Activated T-helper 1 cell treated with anti-CD3 and anti-CD28 coated beads, Interleukin-12 subunit alpha, Interleukin-12 subunit beta, Interleukin-2, Interleukin-4 antibody, amounts not matched to agents 30 ng/mL and 10 ng/mL and 1 ng/mL, durations not matched to agents 14 hours and 24 hours and 36 hours (primary cell): ENCODE data around the gene OAS3. TPM values are rescaled to one million over a fixed set of nuclear protein-coding genes. Genes with fewer than 3 reads are reported as not detected.
"Not testable (repeated sequence)": the region's sequence is repeated elsewhere in the genome, so short reads cannot be mapped to it uniquely, and the experiment has no call there.

Experiments used
- DNase-seq: peaks from one replicate; pipeline ENCODE4 v3.0.0; 2021; ENCODE audit warnings: low spot score
- H3K27ac Mint-ChIP-seq: one replicate; pipeline ENCODE4 v1.8.0; 2021; ENCODE audit warnings: mild to moderate bottlenecking, mixed read lengths
- H3K27me3 Mint-ChIP-seq: one replicate; pipeline ENCODE4 v1.8.0; 2022; ENCODE audit warnings: mild to moderate bottlenecking, moderate library complexity, mixed read lengths; ENCODE audit not compliant: insufficient read depth
- H3K36me3 Mint-ChIP-seq: one replicate; pipeline ENCODE4 v1.8.0; 2021; ENCODE audit warnings: low read depth, mixed read lengths
- H3K4me1 Mint-ChIP-seq: one replicate; pipeline ENCODE4 v1.8.0; 2021; ENCODE audit warnings: low read depth, mixed read lengths
- H3K4me3 Mint-ChIP-seq: one replicate; pipeline ENCODE4 v1.8.0; 2021; ENCODE audit warnings: mild to moderate bottlenecking, moderate library complexity, mixed read lengths
- H3K9me3 Mint-ChIP-seq: one replicate; pipeline ENCODE4 v1.8.0; 2021; ENCODE audit warnings: mixed read lengths
- intact Hi-C: fragments of 100-400 bp; cut with micrococcal nuclease; formaldehyde crosslinking; loops from one replicate; pipeline ENCODE4 v1.15.1; 2024
- total RNA-seq: library from RNA; stranded (reverse); gene quantifications from 2 replicates; pipeline ENCODE4 v1.2.3, GENCODE V29; 2022

The OAS3 gene
- total RNA-seq, 1 donor from 2014 or later: 50.1 TPM

DNA sequence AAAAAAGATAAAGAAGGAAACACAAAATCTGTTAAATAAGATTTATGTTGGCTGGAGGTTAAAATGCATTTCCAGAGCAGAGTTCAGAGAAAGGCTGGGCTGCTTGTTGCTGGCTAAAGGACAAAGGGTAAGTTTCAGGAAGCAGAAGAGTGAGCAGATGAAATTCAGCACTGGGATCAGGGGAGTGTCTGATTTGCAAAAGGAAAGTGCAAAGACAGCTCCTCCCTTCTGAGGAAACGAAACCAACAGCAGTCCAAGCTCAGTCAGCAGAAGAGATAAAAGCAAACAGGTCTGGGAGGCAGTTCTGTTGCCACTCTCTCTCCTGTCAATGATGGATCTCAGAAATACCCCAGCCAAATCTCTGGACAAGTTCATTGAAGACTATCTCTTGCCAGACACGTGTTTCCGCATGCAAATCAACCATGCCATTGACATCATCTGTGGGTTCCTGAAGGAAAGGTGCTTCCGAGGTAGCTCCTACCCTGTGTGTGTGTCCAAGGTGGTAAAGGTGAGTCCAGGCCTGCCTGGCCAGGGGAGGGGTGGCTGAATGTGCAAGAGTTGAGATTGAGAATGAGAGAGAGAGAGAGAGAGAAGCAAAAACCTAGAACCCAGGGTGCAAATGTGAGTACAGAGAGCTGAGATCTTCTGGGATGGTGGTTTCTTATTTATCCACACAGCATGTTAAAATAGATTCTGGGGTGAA lies 31.4 kb upstream of the OAS3 start, which contains the start of gene OAS1:
TSS of gene OAS1 (plus strand) at position 251 of the 703 bp plus-strand sequence. CDS start at position 329, 78 bp downstream.
- intact Hi-C loops: loop anchor here (1.0 kb wide), 3 partner anchors 8 to 71 kb away; partner anchors contain the start of genes OAS2 and OAS3
- Mint-ChIP-seq H3K4me3 (peak within 1 kb of the TSS; percentile 95), H3K27ac (peak within 1 kb of the TSS; percentile 95), H3K4me1 (peaks cover 93% of the 10 kb centered on the region), H3K9me3 (peaks cover 4% of the 10 kb centered on the region), H3K36me3 (peaks cover 34% of the 10 kb centered on the region), H3K27me3 (no peaks in the 10 kb centered on the region)
- DNase-seq: peak; percentile 49

DNA sequence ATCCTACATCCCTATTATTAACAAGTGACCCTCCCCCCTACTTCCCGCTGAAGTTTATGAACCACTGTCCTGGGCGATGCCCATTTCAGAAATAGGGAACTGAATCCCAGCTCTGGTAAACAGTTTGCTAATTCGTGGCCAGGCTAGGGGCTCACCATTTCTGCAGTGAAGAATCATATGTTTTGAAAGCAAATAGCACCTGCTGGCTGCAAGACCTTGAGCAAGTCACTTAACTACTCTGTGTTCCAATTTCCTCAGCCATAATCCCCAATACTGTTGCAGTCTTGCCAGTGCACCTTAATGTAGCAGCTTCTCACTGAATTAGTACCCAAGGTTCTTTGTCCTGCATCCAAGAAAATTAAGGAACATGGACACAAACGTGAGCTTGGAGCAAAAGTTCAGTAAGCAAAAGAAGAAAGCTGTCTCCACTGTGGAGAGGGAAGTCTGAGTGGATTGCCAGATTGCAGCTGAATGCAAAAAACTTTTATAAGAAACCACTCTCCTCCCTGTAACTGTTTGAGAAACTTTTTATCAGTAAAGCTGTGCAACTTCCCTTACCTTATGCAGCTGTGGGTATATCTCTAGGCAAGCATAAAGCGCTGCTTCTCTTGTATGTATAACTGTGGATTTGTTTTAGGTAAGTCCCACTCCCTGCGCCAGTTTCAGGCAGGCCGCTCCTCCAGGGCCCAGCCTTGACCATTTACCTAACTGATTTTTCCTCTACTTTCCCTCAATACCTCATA lies 30.7 kb upstream of the OAS3 start:
- Mint-ChIP-seq H3K4me3 (peak overlapping the region; percentile 95), H3K9me3 (peaks cover 11% of the 10 kb centered on the region), H3K27ac (peak overlapping the region; percentile 95), H3K4me1 (peaks cover 87% of the 10 kb centered on the region), H3K36me3 (peaks cover 39% of the 10 kb centered on the region), H3K27me3 (no peaks in the 10 kb centered on the region)
- DNase-seq: no peak
- intact Hi-C loops: no loop called here

DNA sequence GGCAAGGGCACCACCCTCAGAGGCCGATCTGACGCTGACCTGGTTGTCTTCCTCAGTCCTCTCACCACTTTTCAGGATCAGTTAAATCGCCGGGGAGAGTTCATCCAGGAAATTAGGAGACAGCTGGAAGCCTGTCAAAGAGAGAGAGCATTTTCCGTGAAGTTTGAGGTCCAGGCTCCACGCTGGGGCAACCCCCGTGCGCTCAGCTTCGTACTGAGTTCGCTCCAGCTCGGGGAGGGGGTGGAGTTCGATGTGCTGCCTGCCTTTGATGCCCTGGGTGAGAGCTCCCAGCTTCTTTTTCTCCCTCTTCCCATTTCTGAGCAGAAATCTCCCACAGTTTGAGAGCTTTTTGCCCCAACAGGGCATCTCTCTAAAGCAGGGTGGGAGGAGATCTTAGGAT lies 29.7 kb upstream of the OAS3 start:
- peaks cover 78% of the 10 kb centered on the region for H3K4me1 Mint-ChIP-seq
- peaks cover 21% of the 10 kb centered on the region for H3K9me3 Mint-ChIP-seq
- no peak for DNase-seq
- intact Hi-C loops: no loop called here
- peaks cover 49% of the 10 kb centered on the region for H3K36me3 Mint-ChIP-seq
- H3K27me3 Mint-ChIP-seq: no peaks in the 10 kb centered on the region
- H3K27ac Mint-ChIP-seq: peak overlapping the region; percentile 95
- peak overlapping the region; percentile 95 for H3K4me3 Mint-ChIP-seq

DNA sequence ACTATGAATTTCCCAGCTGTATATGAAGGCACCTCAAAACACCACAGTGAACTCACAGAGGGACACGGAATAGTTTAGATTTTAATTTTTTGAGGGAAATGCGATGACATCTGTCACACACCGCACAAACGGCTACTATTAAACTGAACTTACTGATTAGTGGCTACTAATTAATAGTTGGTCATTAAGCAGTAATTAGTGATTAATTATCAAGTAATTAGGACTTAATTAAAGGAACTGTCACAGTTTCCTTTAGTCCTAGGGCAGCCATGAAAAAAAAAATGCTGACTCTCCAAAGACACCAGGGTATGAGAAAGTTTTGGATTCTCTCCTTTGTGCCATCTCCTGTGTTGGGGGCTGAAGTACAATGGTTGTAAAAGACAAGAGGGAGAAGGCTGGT lies 28.6 kb upstream of the OAS3 start:
- Mint-ChIP-seq H3K4me1 (peaks cover 74% of the 10 kb centered on the region), H3K36me3 (peaks cover 54% of the 10 kb centered on the region), H3K9me3 (peaks cover 26% of the 10 kb centered on the region), H3K27me3 (no peaks in the 10 kb centered on the region), H3K4me3 (peak overlapping the region; percentile 95), H3K27ac (peak overlapping the region; percentile 33)
- intact Hi-C loops: no loop called here
- no peak for DNase-seq

DNA sequence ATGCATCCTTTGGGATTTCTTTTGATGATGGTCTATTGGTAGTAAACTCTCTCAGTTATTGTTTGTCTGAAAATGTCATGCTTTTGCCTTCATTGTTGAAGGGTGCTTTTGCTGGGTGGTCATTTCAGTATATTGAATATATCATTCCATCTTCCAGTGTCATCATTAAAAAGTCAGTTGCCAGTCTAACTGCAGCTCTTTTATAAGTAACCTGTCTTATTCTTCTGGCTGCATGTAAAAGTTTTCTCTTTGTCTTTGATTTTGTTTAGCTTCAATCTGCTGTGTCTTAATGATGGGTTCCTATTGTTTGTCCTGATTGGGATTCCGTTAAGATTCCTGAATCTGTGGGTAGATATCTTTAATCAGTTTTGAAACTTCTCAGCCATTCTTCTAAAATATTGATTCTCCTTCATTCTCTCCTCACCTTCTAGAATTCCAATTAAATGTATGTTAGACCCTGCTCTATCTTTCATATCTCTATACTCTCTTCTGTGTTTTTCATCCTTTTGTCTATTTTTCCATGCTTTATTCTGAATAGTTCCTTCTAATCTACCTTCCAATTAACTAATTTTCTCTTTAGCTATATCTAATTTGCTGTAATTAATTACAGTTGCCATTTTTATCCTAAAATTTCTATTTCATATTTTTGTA lies 25.1 kb upstream of the OAS3 start:
- peaks cover 56% of the 10 kb centered on the region for H3K4me1 Mint-ChIP-seq

DNA sequence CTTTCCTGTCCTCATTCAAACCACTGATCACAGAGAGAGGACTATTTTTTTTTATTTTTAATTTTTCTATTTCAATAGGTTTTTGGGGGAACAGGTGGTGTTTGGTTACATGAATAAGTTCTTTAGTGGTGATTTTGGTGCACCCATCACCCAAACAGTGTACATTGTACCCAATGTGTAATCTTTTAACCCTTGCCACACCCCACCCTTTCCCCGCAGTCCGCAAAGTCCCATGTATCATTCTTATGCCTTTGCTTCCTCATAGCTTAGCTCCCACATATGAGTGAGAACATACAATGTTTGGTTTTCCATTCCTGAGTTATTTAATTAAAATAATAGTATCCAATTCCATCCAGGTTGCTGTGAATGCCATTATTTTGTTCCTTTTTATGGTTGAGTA lies 24.4 kb upstream of the OAS3 start:
- DNase-seq, H3K27ac Mint-ChIP-seq, H3K27me3 Mint-ChIP-seq, H3K4me3 Mint-ChIP-seq, intact Hi-C loops: not testable (repeated sequence)
- Mint-ChIP-seq H3K4me1 (peaks cover 48% of the 10 kb centered on the region), H3K36me3 (peaks cover 79% of the 10 kb centered on the region), H3K9me3 (peaks cover 30% of the 10 kb centered on the region)

More for the DNA sequence above, 25.1 kb upstream of the OAS3 start:
- intact Hi-C loops: no loop called here
- no peak for DNase-seq
- peaks cover 77% of the 10 kb centered on the region for H3K36me3 Mint-ChIP-seq
- H3K9me3 Mint-ChIP-seq: peaks cover 30% of the 10 kb centered on the region
- no peaks in the 10 kb centered on the region for H3K27me3 Mint-ChIP-seq
- no peak overlapping the region for H3K27ac Mint-ChIP-seq
- H3K4me3 Mint-ChIP-seq: no peak overlapping the region

DNA sequence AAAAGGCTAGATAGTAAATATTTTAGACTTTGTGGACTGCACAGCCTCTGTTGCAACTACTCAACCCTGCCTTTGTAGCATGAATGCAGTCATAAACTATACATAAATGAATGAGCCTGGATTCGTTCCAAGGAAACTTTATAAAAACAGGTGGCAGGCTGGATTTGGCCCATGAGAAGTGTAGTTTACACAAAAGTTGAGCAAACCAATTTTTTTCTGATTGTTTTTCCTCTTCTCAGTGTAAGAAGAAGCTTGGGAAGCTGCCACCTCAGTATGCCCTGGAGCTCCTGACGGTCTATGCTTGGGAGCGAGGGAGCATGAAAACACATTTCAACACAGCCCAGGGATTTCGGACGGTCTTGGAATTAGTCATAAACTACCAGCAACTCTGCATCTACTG lies 22.0 kb upstream of the OAS3 start:
- H3K9me3 Mint-ChIP-seq: peaks cover 30% of the 10 kb centered on the region
- H3K27me3 Mint-ChIP-seq: no peaks in the 10 kb centered on the region
- DNase-seq: no peak
- intact Hi-C loops: no loop called here
- no peak overlapping the region for H3K4me3 Mint-ChIP-seq
- peaks cover 26% of the 10 kb centered on the region for H3K4me1 Mint-ChIP-seq
- peaks cover 77% of the 10 kb centered on the region for H3K36me3 Mint-ChIP-seq
- no peak overlapping the region for H3K27ac Mint-ChIP-seq

DNA sequence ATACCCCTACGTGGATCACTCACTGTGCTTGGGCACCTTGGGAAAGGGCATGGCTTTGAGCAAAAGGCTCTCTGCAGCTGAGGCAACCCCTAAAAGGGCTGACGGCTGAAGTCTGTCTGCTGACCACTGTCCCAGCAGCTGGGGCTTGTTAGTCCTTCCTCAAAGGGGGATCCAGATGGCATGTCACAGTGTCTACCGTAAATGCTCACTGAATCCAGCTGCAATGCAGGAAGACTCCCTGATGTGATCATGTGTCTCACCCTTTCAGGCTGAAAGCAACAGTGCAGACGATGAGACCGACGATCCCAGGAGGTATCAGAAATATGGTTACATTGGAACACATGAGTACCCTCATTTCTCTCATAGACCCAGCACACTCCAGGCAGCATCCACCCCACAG lies 19.2 kb upstream of the OAS3 start:
- peaks cover 73% of the 10 kb centered on the region for H3K36me3 Mint-ChIP-seq

DNA sequence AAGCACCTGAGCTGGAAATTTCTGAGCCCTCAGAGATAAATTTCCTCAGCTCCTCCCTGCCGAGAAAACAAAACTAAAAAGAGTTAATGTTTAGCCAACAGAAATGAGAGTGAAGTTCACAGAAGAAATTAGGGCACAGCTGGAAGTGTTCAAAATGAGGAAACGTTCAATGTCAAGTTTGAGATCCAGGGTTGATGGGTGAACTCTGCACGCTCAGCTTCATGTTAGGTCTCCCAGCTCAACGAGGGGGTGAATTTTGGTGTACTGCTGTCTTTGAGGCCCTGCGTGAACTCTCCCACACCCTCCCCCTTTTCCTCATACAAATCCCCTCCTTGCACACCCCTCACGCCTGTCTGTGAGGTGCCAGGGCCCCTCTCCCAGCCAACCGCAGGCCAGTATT lies 13.3 kb upstream of the OAS3 start:
- no peak overlapping the region for H3K4me3 Mint-ChIP-seq
- intact Hi-C loops: no loop called here
- peaks cover 22% of the 10 kb centered on the region for H3K4me1 Mint-ChIP-seq
- peaks cover 8% of the 10 kb centered on the region for H3K9me3 Mint-ChIP-seq
- no peaks in the 10 kb centered on the region for H3K27me3 Mint-ChIP-seq
- DNase-seq: no peak
- no peak overlapping the region for H3K27ac Mint-ChIP-seq
- H3K36me3 Mint-ChIP-seq: peaks cover 58% of the 10 kb centered on the region

More for the DNA sequence above, 19.2 kb upstream of the OAS3 start:
- no peak overlapping the region for H3K27ac Mint-ChIP-seq
- H3K4me1 Mint-ChIP-seq: peaks cover 30% of the 10 kb centered on the region
- intact Hi-C loops: no loop called here
- no peak overlapping the region for H3K4me3 Mint-ChIP-seq
- no peak for DNase-seq
- peaks cover 8% of the 10 kb centered on the region for H3K9me3 Mint-ChIP-seq
- no peaks in the 10 kb centered on the region for H3K27me3 Mint-ChIP-seq

DNA sequence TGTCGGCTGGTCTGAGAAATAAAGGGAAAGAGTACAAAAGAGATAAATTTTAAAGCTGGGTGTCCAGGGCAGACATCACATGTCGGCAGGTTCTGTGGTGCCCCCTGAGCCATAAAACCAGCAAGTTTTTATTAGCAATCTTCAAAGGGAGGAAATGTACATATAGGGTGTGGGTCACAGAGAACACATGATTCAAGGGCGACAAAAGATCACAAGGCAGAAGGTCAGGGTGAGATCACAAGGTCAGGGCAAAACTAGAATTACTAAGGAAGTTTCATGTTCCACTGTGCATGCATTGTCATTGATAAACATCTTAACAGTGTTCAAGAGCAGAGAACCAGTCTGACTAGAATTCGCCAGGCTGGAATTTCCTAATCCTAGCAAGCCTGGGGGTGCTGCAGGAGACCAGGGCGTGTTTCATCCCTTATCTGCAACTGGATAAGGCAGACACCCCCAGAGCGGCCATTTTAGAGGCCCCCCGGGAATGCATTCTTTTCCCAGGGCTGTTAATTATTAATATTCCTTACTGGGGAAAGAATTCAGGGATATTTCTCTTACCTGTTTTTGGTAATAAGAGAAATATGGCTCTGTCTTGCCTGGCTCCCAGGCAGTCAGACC lies 11.7 kb upstream of the OAS3 start:
- intact Hi-C loops, H3K27ac Mint-ChIP-seq, H3K27me3 Mint-ChIP-seq, H3K4me3 Mint-ChIP-seq, H3K9me3 Mint-ChIP-seq, DNase-seq: not testable (repeated sequence)
- peaks cover 22% of the 10 kb centered on the region for H3K4me1 Mint-ChIP-seq
- H3K36me3 Mint-ChIP-seq: peaks cover 48% of the 10 kb centered on the region

DNA sequence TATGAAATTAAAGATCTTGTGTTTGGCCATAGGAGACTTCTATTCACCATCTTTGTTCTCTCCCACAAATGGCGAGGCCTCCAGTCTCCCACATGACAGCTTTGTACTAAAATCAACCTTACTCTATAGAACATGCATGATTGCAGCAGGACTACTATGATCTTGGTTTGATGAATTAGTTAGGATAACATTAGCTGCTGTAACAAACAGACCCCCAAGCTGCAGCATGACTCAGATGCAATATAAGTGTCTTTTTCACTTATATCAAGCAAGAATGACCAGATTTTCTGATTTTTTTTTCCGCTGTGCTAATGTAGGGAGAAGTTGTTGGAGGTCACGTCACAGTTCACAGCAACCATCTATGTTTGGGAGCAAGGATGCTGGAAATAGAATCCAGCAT lies 10.8 kb upstream of the OAS3 start:
- intact Hi-C loops: no loop called here
- no peak for DNase-seq
- Mint-ChIP-seq H3K9me3 (peaks cover 8% of the 10 kb centered on the region), H3K27me3 (no peaks in the 10 kb centered on the region), H3K4me1 (peaks cover 22% of the 10 kb centered on the region), H3K4me3 (no peak overlapping the region), H3K27ac (no peak overlapping the region), H3K36me3 (peaks cover 41% of the 10 kb centered on the region)

DNA sequence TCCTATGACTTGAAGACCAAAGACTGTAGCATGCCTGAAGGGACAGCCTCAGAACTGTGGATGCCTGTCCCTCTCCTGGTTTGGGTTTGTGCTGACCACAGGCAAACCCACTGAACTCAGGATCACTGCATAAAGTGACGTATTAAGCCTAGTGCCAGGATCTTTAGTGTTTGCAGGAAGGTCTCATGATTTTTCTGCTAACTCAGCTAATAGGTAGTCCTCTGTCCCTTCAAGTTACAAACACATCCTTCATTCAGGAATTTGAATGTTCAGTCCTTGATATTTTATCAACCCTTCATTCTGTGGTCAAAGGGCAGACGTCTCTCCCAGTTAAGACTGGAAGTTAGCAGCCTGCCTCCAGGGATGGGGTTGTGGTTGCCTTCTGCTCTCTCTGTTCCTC lies 10.3 kb upstream of the OAS3 start:
- intact Hi-C loops: no loop called here
- Mint-ChIP-seq H3K36me3 (peaks cover 41% of the 10 kb centered on the region), H3K9me3 (peaks cover 8% of the 10 kb centered on the region), H3K27ac (no peak overlapping the region), H3K27me3 (no peaks in the 10 kb centered on the region), H3K4me1 (peaks cover 22% of the 10 kb centered on the region), H3K4me3 (no peak overlapping the region)
- DNase-seq: no peak
